BLaER1 treated with 17β-estradiol and CSF1 and Interleukin-3, amounts not matched to agents 10 nM and 100 nM (cell line): ENCODE measurements around the gene GPR157.
A peak's percentile ranks its signal among the peaks of the same experiment; 100 is the strongest.

ENCODE experiments used
- H3K27ac ChIP-seq, 11 experiments: shearing (Covaris generic); formaldehyde crosslinking; 2 replicates each; pipeline ENCODE4 v1.8.1; 2022
- H3K27me3 ChIP-seq, 11 experiments: shearing (Covaris generic); formaldehyde crosslinking; 2 replicates each; pipeline ENCODE4 v1.8.1; 2022
- H3K36me3 ChIP-seq, 11 experiments: shearing (Covaris generic); formaldehyde crosslinking; 2 replicates each; pipeline ENCODE4 v1.8.1; 2022
- H3K4me1 ChIP-seq, 10 experiments: shearing (Covaris generic); formaldehyde crosslinking; 2 replicates each; pipeline ENCODE4 v1.8.1; 2022
- H3K4me2 ChIP-seq, 11 experiments: shearing (Covaris generic); formaldehyde crosslinking; 2 replicates each; pipeline ENCODE4 v1.8.1; 2022
- H3K4me3 ChIP-seq, 10 experiments: shearing (Covaris generic); formaldehyde crosslinking; 2 replicates each; pipeline ENCODE4 v1.8.1; 2022
- H3K9ac ChIP-seq, 11 experiments: shearing (Covaris generic); formaldehyde crosslinking; 2 replicates each; pipeline ENCODE4 v1.8.1; 2022
- H3K9me3 ChIP-seq, 11 experiments: shearing (Covaris generic); formaldehyde crosslinking; replicated peaks in 1 of 11; 2 replicates each; pipeline ENCODE4 v1.8.1; 2022
- H4K20me1 ChIP-seq, 11 experiments: shearing (Covaris generic); formaldehyde crosslinking; 2 replicates each; pipeline ENCODE4 v1.8.1; 2022
- Cebpa-rat ChIP-seq, 11 experiments: shearing (Covaris generic); IDR thresholded peaks; 2 replicates each; pipeline ENCODE4 v1.8.1; 2022

The GPR157 gene

DNA sequence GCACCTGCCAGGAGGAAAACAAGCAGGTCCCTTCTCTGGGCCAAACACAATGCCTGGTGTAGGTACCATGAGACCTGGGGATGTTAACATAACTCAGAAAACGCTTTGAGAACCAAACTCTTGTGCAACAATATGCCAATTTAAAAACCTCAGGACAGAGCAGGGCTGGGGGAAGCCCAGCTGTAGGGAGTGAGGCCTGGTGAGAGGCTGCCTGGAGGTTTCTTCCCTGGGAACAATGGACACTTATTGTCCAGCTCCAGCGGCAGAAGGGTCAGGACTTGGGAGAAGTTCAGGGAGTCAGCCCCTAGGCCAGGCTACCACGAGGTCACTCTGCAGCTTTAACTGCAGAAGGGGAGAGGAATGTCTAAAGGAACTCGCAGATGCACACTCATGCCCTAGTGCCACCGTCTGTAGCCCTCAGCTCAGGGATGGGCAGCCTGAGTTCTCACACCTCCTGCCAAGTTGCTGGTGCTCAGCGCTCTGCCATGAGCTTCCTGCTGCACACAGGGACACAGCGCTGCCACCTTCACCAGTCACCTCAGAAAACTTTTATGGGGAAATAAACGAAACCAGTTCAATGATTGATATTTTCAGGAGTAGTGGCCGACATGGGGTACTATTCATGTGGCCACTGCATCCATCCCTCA is 8.5 kb downstream of the GPR157 start:
- Histone ChIP-seq H3K27me3 (0 out of 22 replicates have a peak, but pooled peaks cover 0 to under 1% (median 0%) of the 10 kb centered on the region in 11 experiments), H3K27ac (peak overlapping the region in 1 of 11 experiments; percentile 31; a peak in 1 of 22 replicates), H4K20me1 (peaks cover 0 to 78% (median 15%) of the 10 kb centered on the region in 11 experiments; a peak in 10 of 22 replicates), H3K9ac (0 out of 22 replicates have a peak overlapping the region, but pooled peaks of 1 of the 11 experiments have one; percentile 40), H3K4me1 (peaks cover 33 to 51% (median 38%) of the 10 kb centered on the region in 10 experiments), H3K4me2 (peak overlapping the region; percentile 47 to 89 (median 70)), H3K36me3 (peaks cover 0 to 15% (median 0%) of the 10 kb centered on the region in 11 experiments; a peak in 3 of 22 replicates), H3K4me3 (no peak overlapping the region), H3K9me3 (no peaks in the 10 kb centered on the region)
- TF ChIP-seq Cebpa-rat (IDR thresholded peaks at IDR 0.05): peak in 3 of 11 experiments; percentile 27 to 59 (median 55); a peak in 4 of 22 replicates

DNA sequence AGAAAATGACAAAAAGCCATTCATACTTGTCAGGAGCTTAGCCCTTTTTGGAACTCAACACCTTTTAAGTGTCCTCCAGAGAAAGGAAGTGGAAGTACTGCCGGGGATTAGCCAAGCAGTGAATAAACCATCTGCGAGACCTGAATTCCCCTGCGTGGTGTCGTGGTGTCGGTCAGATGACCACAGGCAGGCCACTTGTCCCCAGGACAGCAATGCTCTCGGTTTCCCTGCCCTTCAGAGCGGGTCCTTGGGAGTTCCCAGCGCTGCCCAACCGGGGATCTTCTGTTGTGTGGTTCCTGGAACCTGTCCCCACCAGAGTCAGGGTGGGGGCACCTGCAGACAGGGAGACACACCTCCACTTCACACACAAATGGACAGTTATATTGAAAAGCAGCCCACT is 9.2 kb downstream of the GPR157 start:
- TF ChIP-seq Cebpa-rat (IDR thresholded peaks at IDR 0.05): no peak

DNA sequence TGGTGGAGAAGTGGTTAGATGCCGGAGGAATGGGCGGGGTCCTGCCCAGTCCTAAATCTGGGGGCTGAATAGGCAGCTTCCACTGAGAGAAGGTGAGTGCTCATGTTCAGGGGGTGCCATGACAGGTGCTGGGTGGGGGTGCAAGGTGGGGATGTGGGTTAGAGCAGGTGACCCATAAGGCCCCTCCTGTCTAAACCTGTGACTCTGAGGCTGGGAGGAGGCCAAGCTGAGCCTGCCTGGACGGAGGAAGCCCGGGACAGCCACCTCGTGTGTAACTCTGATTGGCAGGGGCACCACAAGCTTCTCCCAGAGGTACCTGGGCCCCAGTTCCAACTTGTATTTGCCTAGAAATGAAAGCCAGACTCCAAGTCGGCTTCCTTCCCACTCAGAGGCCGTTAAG is 10.7 kb downstream of the GPR157 start:
- no peak overlapping the region for H3K4me3 ChIP-seq
- no peak for TF ChIP-seq Cebpa-rat (IDR thresholded peaks at IDR 0.05)
- H4K20me1 ChIP-seq: peaks cover 0 to 87% (median 15%) of the 10 kb centered on the region in 11 experiments; a peak in 11 of 22 replicates
- H3K9ac ChIP-seq: no peak overlapping the region
- no peaks in the 10 kb centered on the region for H3K27me3 ChIP-seq
- no peak overlapping the region for H3K4me2 ChIP-seq
- peaks cover 27 to 47% (median 33%) of the 10 kb centered on the region in 10 experiments for H3K4me1 ChIP-seq
- no peaks in the 10 kb centered on the region for H3K9me3 ChIP-seq
- H3K36me3 ChIP-seq: peaks cover 0 to 18% (median 0%) of the 10 kb centered on the region in 11 experiments; a peak in 4 of 22 replicates
- H3K27ac ChIP-seq: no peak overlapping the region

More for the DNA sequence above, 9.2 kb downstream of the GPR157 start:
- H4K20me1 ChIP-seq: peaks cover 0 to 78% (median 15%) of the 10 kb centered on the region in 11 experiments; a peak in 11 of 22 replicates
- H3K4me3 ChIP-seq: no peak overlapping the region
- H3K4me1 ChIP-seq: peaks cover 27 to 47% (median 33%) of the 10 kb centered on the region in 10 experiments
- peak overlapping the region in 1 of 11 experiments; percentile 31; a peak in 1 of 22 replicates for H3K27ac ChIP-seq
- H3K27me3 ChIP-seq: no peaks in the 10 kb centered on the region
- peak overlapping the region; percentile 47 to 89 (median 70) for H3K4me2 ChIP-seq
- peaks cover 0 to 15% (median 0%) of the 10 kb centered on the region in 11 experiments; a peak in 4 of 22 replicates for H3K36me3 ChIP-seq
- H3K9me3 ChIP-seq: no peaks in the 10 kb centered on the region
- peak overlapping the region in 1 of 11 experiments; percentile 40; a peak in 1 of 22 replicates for H3K9ac ChIP-seq

DNA sequence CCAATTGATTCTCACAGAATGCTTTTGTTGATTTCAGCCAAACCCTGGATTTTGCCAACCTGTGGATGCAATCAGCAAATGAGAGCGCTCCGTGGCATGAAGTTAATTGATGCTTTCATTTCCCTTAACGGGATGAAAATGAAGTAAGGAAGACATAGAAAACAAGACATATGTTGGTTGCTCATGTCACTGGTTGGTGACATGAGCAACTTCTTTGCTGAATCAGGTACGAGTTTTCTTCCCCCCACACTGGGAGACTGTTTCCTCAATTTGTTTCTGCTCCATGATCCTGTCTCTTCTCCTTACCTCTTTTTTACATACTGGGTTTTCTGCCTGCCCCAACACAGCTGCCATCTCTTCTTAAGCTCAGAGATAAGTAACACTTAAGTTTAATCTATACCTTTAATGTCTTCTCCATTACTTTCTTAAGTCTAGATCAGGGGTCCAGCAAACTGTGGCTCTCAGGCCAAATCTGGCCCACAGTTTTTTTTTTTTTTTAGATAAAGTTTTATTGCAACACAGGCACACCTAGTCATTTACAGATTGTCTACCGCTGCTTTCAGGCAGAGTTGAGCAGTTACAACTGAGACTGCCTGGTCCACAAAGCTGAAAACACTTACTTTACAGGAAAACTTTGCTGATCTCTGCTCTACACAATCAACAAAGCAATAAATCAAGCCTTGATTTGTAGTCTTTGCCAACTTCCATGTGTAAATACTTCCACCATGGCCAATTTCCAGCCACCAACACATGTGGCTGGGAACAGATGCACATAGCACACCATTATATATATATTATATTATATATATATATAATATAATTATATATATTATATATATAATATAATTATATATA is 13.3 kb downstream of the GPR157 start:
- no peak for TF ChIP-seq Cebpa-rat (IDR thresholded peaks at IDR 0.05)
- Histone ChIP-seq H3K4me1 (peaks cover 18 to 31% (median 21%) of the 10 kb centered on the region in 10 experiments), H3K27ac (no peak overlapping the region), H4K20me1 (peaks cover 0 to 85% (median 4%) of the 10 kb centered on the region in 11 experiments; a peak in 10 of 22 replicates), H3K9me3 (no peaks in the 10 kb centered on the region), H3K4me2 (0 out of 22 replicates have a peak overlapping the region, but pooled peaks of 1 of the 11 experiments have one; percentile 16), H3K36me3 (peaks cover 0 to 31% (median 0%) of the 10 kb centered on the region in 11 experiments; a peak in 4 of 22 replicates), H3K27me3 (no peaks in the 10 kb centered on the region), H3K4me3 (no peak overlapping the region), H3K9ac (no peak overlapping the region)

DNA sequence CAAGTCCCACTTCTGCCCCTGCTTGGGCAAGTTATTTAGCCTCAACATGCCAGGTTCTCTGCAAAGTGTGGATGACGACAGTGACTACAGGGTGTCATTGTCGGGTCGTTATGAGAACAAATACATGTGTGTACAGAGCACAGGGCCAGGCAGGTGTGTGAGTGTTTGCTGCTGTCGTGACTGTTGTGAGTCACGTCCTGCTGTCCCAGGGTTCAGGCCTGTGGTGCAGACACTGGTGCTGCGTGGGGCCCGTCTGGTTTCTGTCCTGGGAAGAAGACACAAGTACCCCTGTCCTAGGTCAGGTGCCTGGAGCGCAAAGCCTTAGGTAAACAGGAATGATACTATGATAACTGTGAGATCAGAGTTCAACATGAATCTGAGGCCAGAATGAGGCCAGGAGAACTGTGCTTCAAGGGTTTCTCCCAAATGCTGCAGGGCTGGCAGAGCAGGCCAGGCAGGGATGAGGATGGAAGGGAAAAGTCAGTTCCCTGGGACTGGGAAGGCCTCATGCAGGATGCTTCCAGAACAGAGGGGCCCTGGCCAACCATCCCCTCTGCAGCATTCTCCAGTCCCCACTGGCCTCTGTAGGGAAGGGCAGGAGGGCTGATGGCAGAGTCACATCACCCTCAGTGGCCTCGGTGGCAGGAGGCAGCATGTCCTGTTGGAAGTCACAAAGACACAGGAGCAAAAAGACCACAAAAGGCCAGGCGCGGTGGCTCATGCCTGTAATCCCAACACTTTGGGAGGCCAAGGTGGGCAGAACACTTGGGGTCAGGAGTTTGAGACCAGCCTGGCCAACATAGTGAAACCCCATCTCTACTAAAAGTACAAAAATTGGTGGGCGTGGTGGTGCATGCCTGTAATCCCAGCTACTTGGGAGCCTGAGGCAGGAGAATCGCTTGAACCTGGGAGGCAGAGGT is 15.7 kb downstream of the GPR157 start:
- Histone ChIP-seq H3K27ac (no peak overlapping the region), H3K36me3 (peaks cover 0 to 44% (median 0%) of the 10 kb centered on the region in 11 experiments; a peak in 4 of 22 replicates), H4K20me1 (peaks cover 0 to 67% (median 0%) of the 10 kb centered on the region in 11 experiments; a peak in 6 of 22 replicates), H3K9ac (0 out of 22 replicates have a peak overlapping the region, but pooled peaks of 1 of the 11 experiments have one; percentile 5), H3K4me3 (no peak overlapping the region), H3K4me2 (no peak overlapping the region), H3K27me3 (no peaks in the 10 kb centered on the region), H3K9me3 (no peaks in the 10 kb centered on the region), H3K4me1 (peaks cover 5 to 23% (median 19%) of the 10 kb centered on the region in 10 experiments; a peak in 19 of 20 replicates)
- no peak for TF ChIP-seq Cebpa-rat (IDR thresholded peaks at IDR 0.05)

DNA sequence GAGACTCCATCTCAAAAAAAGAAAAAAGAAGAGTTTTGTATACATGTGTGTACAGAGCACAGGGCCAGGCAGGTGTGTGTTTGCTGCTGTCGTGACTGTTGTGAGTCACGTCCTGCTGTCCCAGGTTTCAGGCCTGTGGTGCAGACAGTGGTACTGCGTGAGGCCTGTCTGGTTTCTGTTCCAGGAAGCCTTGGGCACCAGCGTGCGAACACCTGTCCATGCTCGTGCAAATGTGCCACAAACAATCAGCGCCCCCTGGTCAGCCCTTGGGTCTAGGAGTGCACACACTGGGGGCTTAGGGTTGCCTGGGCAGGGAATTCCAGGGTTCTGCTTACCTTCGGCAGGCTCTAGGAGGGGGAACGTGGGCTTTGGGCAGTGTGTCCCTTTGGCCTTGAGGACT is 16.9 kb downstream of the GPR157 start:
- Histone ChIP-seq H3K27me3 (no peaks in the 10 kb centered on the region), H3K27ac (no peak overlapping the region), H4K20me1 (peaks cover 0 to 66% (median 0%) of the 10 kb centered on the region in 11 experiments; a peak in 6 of 22 replicates), H3K4me3 (no peak overlapping the region), H3K36me3 (peaks cover 0 to 57% (median 0%) of the 10 kb centered on the region in 11 experiments; a peak in 4 of 22 replicates), H3K4me1 (peaks cover 5 to 30% (median 22%) of the 10 kb centered on the region in 10 experiments; a peak in 19 of 20 replicates), H3K9ac (no peak overlapping the region), H3K4me2 (no peak overlapping the region), H3K9me3 (no peaks in the 10 kb centered on the region)
- TF ChIP-seq Cebpa-rat (IDR thresholded peaks at IDR 0.05): no peak

DNA sequence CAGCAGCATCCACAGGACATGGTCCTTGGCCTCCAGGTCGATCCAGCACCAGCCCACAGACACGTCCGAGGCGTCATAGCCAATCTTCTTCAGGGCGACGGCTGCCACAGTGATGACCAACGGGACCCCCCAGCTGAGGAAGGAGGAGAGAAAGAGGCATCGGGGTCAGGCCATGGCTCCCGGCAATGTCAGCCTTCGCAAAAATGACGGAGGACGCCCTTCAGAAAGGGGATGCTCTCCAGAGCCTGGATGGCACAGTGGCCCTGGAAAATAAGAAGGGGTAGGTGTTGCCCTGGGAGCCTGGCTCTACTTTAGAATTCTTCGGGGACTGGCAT is 17.6 kb downstream of the GPR157 start:
- peak overlapping the region in 6 of 11 experiments; percentile 18 to 61 (median 48); a peak in 9 of 22 replicates for H3K4me2 ChIP-seq
- H3K4me1 ChIP-seq: peaks cover 5 to 31% (median 22%) of the 10 kb centered on the region in 10 experiments; a peak in 19 of 20 replicates
- no peaks in the 10 kb centered on the region for H3K27me3 ChIP-seq
- peaks cover 0 to 61% (median 0%) of the 10 kb centered on the region in 11 experiments; a peak in 4 of 22 replicates for H3K36me3 ChIP-seq
- no peaks in the 10 kb centered on the region for H3K9me3 ChIP-seq
- no peak for TF ChIP-seq Cebpa-rat (IDR thresholded peaks at IDR 0.05)
- H3K27ac ChIP-seq: no peak overlapping the region
- peaks cover 0 to 64% (median 0%) of the 10 kb centered on the region in 11 experiments; a peak in 6 of 22 replicates for H4K20me1 ChIP-seq
- no peak overlapping the region for H3K4me3 ChIP-seq
- H3K9ac ChIP-seq: peak overlapping the region in 1 of 11 experiments; percentile 0; a peak in 1 of 22 replicates
